ENCODE measurements around the gene CEP95.

CEP95 gene

DNA sequence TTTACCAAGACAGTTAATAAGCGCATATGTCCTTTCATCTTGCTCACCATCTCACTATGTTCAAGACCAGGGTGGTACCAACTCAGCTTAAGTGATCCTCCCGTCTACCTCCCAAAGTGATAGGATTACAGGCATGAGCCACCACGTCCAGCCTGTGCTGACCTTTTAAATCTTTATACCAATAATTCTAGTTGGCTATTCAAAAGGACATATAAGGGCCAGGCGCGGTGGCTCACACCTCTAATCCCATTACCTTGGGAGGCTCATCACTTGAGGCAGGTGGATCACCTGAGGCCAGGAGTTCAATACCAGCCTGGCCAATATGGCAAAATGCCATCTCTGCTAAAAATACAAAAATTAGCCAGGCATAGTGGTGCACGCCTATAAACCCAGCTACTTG is 2.4 kb downstream of the CEP95 start:
- no peak for DNase-seq (ENCODE audit: low read depth in 1 of 2, low spot score in 1 of 2)

DNA sequence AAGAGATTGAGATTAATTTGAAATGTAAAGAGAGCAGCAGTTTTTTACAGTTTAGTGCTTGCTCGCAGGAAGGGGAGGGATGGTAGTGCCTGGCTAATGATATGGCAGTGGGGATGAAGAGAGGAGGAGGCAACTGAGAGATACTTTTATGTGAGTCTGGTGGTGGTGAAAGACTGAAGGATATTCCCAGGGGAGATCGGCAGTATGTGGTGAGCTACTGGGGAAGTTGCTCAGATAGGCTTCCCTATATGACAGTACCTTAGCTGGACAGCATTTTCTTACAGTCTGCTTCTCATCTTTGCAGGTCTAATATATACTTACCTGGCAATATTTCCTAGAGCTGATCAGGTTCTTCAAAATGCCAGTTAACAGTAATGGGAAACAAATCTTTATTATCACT is 8.6 kb downstream of the CEP95 start:
- no peak for DNase-seq (ENCODE audit: low read depth in 1 of 2, low spot score in 1 of 2)

DNA sequence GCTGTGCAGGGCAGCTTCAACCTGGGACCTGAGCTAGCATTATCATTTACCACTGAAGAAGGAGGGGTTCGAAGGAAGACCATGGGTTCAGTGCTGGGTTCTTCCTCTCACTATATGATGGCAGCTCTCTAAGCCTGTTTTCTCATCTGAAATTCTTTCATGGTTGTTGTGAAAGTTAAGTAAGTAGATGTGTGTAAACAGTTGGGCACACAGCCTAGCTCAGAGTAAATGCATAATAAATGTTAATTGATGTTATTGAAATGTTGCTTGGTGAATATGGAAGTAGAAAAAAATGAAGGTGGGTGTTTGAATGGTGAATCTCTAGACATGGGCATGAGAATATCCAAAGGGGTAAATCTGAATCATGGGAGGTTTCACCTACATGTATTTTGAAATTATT is 9.1 kb downstream of the CEP95 start:
- DNase-seq (ENCODE audit: low read depth in 1 of 2, low spot score in 1 of 2), result no peak

GRCh38 chr17:64519601-64520000 is 12.8 kb downstream of the CEP95 start:
- no peak for DNase-seq (ENCODE audit: low read depth in 1 of 2, low spot score in 1 of 2)

DNA sequence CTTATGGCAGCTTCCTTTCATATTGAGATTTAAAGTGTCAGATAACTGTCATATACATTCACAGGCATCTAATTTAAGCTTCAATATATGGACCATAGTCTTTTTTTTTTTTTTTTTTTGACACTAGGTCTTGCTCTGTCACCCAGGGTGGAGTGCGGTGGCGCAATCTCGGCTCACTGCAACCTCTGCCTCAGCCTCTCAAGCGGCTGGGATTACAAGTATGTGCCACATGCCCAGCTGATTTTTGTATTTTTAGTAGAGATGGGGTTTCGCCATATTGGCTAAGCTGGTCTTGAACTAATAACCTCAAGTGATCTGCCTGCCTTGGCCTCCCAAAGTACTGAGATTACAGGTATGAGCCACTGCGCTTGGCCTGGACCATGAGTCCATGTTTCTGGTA is 13.6 kb downstream of the CEP95 start:
- DNase-seq (ENCODE audit: low read depth in 1 of 2, low spot score in 1 of 2), result no peak

DNA sequence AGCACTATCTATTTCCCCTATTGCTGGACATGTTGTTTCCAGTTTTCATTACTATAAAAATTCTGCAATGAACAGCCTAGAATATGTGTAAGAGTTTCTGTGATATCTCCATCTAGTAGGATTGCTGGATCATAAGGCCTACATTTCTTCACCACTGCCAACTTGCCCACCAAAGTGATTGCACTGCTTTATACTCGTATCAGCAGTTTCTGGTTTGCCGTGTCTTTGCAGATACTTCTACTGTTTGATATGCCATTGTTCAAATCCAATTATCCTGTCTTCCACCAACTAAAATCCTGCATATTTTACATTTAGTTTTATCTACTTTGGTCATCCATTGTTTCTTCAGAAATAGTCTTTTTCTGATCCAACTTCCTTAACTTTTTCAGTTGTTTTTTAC is 21.1 kb downstream of the CEP95 start:
- no peak for DNase-seq (ENCODE audit: low read depth in 1 of 2, low spot score in 1 of 2)

GRCh38 chr17:64529221-64529620 is 22.4 kb downstream of the CEP95 start:
- DNase-seq (ENCODE audit: low read depth in 1 of 2, low spot score in 1 of 2), result no peak

DNA sequence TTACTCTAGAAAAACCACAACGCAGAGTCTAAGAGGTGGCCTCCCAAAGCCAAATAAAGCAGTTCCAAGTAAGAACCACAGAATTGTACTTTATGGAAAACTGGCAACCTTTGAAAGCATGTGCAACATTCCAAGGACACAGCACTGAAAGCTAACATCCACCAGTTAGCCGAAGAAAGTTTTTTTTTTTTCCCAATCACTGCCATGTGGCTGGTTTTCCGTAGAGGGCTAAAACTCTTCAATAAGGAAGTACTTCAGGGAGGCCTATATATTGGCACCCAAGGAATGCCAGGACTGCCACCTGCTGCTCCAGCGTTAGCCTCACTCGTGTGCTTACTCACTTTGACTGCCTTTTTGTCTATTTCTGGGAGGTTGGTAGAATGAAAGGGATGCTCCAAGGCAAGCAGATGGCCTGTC is 25.2 kb downstream of the CEP95 start:
- no peak for DNase-seq (ENCODE audit: low read depth in 1 of 2, low spot score in 1 of 2)

- DNase-seq (ENCODE audit: low read depth in 1 of 2, low spot score in 1 of 2), result no peak
These were observed 25.6 kb downstream of the CEP95 start for GRCh38 chr17:64532409-64532808.

DNA sequence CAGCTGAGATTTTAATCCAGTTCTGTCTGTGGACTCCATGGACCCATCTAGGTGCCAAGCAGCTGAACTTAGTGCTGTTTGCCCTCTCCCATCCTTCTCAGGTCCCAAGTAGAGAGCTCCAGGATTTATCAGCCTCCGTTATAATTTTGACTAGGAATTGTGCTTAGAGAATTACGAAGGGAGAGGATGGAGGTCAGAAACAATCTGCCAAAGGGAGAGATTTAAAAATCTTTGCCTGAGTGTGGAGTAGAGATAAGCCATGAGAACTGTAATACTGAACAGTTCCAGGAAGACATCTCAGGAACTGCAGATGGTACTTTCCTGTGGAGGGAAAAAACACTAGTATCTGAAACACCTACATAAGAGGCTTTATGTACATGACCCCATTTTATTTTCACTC is 27.0 kb downstream of the CEP95 start:
- no peak for DNase-seq (ENCODE audit: low read depth in 1 of 2, low spot score in 1 of 2)

DNA sequence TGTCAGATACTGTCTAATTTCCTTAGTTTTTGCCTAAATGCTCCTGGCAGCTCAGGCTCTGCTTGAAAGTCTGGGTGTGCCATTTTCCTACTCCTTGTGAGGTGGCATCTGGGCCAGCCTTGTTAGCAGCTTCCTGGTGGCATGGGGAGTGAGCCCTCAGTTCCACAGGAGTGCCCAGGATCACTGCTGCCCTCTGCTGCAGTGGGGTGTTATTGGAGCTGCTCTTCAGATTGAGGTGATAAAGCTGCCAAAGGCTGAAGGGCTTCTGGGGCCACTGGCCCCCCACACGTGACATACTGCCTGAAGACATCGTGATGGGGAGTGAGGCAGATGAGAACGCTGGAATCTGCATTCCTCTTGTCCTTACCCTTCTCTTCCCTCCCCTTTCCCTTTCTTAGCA is 27.4 kb downstream of the CEP95 start:
- DNase-seq (ENCODE audit: low read depth in 1 of 2, low spot score in 1 of 2), result no peak

GRCh38 chr17:64535357-64535756 is 28.6 kb downstream of the CEP95 start:
- no peak for DNase-seq (ENCODE audit: low read depth in 1 of 2, low spot score in 1 of 2)

GRCh38 chr17:64536913-64537312 is 30.1 kb downstream of the CEP95 start:
- DNase-seq (ENCODE audit: low read depth in 1 of 2, low spot score in 1 of 2), result no peak

DNA sequence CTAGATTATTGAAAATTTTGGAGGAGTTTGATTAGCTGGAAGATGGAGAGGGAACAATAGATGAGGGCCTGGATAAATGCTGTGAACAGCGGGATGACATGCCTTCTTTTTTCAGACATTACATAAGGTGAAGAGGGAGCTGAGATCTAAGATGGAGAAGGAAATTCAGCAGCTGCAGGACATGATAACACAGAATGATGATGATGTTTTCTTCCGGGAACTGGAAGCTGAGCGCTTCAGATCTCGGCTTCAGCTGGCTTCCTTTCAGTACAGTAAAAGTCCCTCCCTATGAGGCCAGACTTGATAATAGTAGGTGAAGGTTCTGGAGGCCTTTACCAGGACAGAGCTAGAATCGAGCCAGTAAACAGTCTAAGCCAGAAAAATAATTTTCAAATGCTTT is 30.7 kb downstream of the CEP95 start:
- no peak for DNase-seq (ENCODE audit: low read depth in 1 of 2, low spot score in 1 of 2)

- DNase-seq (ENCODE audit: low read depth in 1 of 2, low spot score in 1 of 2), result no peak
These were observed 31.8 kb downstream of the CEP95 start for GRCh38 chr17:64538508-64539130.

- no peak for DNase-seq (ENCODE audit: low read depth in 1 of 2, low spot score in 1 of 2)
These were observed 33.5 kb downstream of the CEP95 start for GRCh38 chr17:64540118-64540776.

DNA sequence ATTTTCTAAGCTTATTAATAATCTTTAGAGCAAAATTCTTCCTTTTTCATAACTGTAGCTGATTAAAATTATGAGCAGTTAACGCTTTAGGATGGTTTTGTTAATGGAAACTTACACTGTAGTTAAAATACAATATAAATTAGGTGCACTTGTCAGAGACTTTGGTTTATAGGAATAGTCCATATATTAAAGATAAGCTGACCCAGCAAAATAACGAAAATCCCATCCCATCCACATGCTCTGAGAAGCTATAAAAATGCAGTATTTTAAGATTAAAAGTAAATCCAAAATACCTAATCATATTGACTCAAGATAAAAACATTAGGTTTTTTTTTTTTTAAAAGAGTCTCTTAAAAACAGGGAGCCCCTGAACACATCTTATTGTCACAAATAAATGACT is 38.0 kb downstream of the CEP95 start:
- DNase-seq (ENCODE audit: low read depth in 1 of 2, low spot score in 1 of 2), result no peak

- no peak for DNase-seq (ENCODE audit: low read depth in 1 of 2, low spot score in 1 of 2)
These were observed 39.9 kb downstream of the CEP95 start for GRCh38 chr17:64546716-64547115.

- no peak for DNase-seq (ENCODE audit: low read depth in 1 of 2, low spot score in 1 of 2)
These were observed 40.5 kb downstream of the CEP95 start for GRCh38 chr17:64547319-64547718.

DNA sequence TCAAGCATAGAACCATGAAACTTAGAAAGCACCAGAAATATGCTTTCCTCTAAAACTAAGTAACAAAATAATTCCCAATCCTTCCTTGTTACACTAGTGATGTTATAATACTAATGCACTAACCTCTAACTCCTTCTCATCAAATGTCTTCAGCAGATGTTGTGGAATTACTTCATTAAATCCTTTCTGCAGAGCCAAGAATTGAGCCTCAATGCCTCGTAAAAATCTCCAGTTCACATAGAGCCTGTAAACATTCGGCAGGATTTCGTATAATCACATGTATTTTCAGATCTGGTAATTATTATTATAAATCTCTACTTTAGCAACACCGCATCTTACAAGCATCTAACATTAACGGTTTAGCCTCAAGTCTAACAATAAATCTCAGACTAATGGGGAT is 44.7 kb downstream of the CEP95 start:
- no peak for DNase-seq (ENCODE audit: low read depth in 1 of 2, low spot score in 1 of 2)

- no peak for DNase-seq (ENCODE audit: low read depth in 1 of 2, low spot score in 1 of 2)
These were observed 47.4 kb downstream of the CEP95 start for GRCh38 chr17:64554028-64554637.

DNA sequence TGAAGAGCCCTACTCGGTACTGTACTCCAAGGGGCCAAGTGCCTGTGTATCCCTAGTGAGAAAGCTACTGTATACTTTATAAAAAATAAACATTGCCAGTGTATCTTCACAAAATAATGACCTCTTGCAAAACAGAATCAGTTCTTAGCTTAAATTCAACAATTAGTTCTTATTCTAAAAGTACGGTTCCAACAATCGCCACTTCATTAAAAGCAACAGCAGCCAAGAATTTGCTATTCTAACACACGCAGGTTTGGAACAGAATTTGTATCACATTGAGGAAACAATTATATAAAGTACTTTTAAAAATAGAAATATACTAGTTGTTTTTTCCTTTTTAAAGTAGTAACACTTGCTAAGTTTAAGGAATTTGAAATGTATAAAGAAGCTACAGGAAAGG is 48.5 kb downstream of the CEP95 start:
- no peak for DNase-seq (ENCODE audit: low read depth in 1 of 2, low spot score in 1 of 2)

GRCh38 chr17:64564098-64564497 is 57.3 kb downstream of the CEP95 start:
- no peak for DNase-seq (ENCODE audit: low read depth in 1 of 2, low spot score in 1 of 2)
